Erythroblast (primary cell): ENCODE measurements around the gene GLUD2.

Experiments used
- GATA1 ChIP-seq: IDR thresholded peaks from 2 replicates; pipeline ENCODE4 v1.6.1; 2011; ENCODE audit warnings: low read depth, mild to moderate bottlenecking, control low read depth, low read length, moderate library complexity
- POLR2A ChIP-seq: IDR thresholded peaks from 2 replicates; pipeline ENCODE4 v1.6.1; 2011; ENCODE audit warnings: mild to moderate bottlenecking, low read length

GRCh38 chrX:121014826-121015225, 32.6 kb upstream of the GLUD2 start:
- TF ChIP-seq POLR2A (no peak), GATA1 (no peak)
